ENCODE measurements around the gene RBM47. TPM values are rescaled to one million over a fixed set of nuclear protein-coding genes. Genes with fewer than 3 reads are reported as not detected.

RBM47 gene
- polyA plus RNA-seq, 1 experiment, result 0.62 TPM

- CTCF ChIA-PET, result interaction anchor here (0.6 kb wide), 1 partner anchor 46 kb away, joined by 3 read pairs; no protein-coding TSS in a partner anchor
- TF ChIP-seq CTCF (IDR thresholded peaks at IDR 0.05; ENCODE audit: low read depth, low read length), result no peak
- H3K4me3 ChIP-seq (ENCODE audit: low read depth, low read length), result no peak overlapping the region
- no peak overlapping the region for H3K27ac ChIP-seq (ENCODE audit: low read depth, low read length)
- DNase-seq (ENCODE audit: low read depth, low spot score), result no peak
- no peaks in the 10 kb centered on the region for H3K27me3 ChIP-seq (ENCODE audit: control insufficient read depth, insufficient read depth, low read length)
- H3K9me3 ChIP-seq (ENCODE audit: control insufficient read depth, insufficient read depth, low read length), result no peaks in the 10 kb centered on the region
- POLR2A ChIA-PET, result interaction anchor here (0.8 to 1.0 kb wide), 2 partner anchors 17 to 78 kb away, joined by 3 to 5 read pairs; no protein-coding TSS in a partner anchor
Observed at GRCh38 chr4:40594261-40595178, 35.1 kb downstream of the RBM47 start.

GRCh38 chr4:40592034-40592433 lies 37.6 kb downstream of the RBM47 start:
- TF ChIP-seq CTCF (IDR thresholded peaks at IDR 0.05; ENCODE audit: low read depth, low read length), result no peak
- no peak overlapping the region for H3K27ac ChIP-seq (ENCODE audit: low read depth, low read length)
- ChIA-PET CTCF (no interaction called here), POLR2A (no interaction called here)
- H3K9me3 ChIP-seq (ENCODE audit: control insufficient read depth, insufficient read depth, low read length), result no peaks in the 10 kb centered on the region
- H3K27me3 ChIP-seq (ENCODE audit: control insufficient read depth, insufficient read depth, low read length), result no peaks in the 10 kb centered on the region
- no peak overlapping the region for H3K4me3 ChIP-seq (ENCODE audit: low read depth, low read length)
- DNase-seq (ENCODE audit: low read depth, low spot score), result no peak

- TF ChIP-seq CTCF (IDR thresholded peaks at IDR 0.05; ENCODE audit: low read depth, low read length), result no peak
- no peaks in the 10 kb centered on the region for H3K9me3 ChIP-seq (ENCODE audit: control insufficient read depth, insufficient read depth, low read length)
- H3K4me3 ChIP-seq (ENCODE audit: low read depth, low read length), result no peak overlapping the region
- no peak for DNase-seq (ENCODE audit: low read depth, low spot score)
- no peaks in the 10 kb centered on the region for H3K27me3 ChIP-seq (ENCODE audit: control insufficient read depth, insufficient read depth, low read length)
- POLR2A ChIA-PET, result no interaction called here
- CTCF ChIA-PET, result no interaction called here
- peak overlapping the region; percentile 47 for H3K27ac ChIP-seq (ENCODE audit: low read depth, low read length)
Observed at GRCh38 chr4:40587826-40588225, 41.8 kb downstream of the RBM47 start.

- Histone ChIP-seq H3K9me3 (ENCODE audit: control insufficient read depth, insufficient read depth, low read length) (no peaks in the 10 kb centered on the region), H3K4me3 (ENCODE audit: low read depth, low read length) (no peak overlapping the region), H3K27me3 (ENCODE audit: control insufficient read depth, insufficient read depth, low read length) (no peaks in the 10 kb centered on the region), H3K27ac (ENCODE audit: low read depth, low read length) (no peak overlapping the region)
- POLR2A ChIA-PET, result no interaction called here
- CTCF ChIA-PET, result no interaction called here
- DNase-seq (ENCODE audit: low read depth, low spot score), result no peak
- TF ChIP-seq CTCF (IDR thresholded peaks at IDR 0.05; ENCODE audit: low read depth, low read length), result no peak
Observed at GRCh38 chr4:40587351-40587750, 42.3 kb downstream of the RBM47 start.

DNA sequence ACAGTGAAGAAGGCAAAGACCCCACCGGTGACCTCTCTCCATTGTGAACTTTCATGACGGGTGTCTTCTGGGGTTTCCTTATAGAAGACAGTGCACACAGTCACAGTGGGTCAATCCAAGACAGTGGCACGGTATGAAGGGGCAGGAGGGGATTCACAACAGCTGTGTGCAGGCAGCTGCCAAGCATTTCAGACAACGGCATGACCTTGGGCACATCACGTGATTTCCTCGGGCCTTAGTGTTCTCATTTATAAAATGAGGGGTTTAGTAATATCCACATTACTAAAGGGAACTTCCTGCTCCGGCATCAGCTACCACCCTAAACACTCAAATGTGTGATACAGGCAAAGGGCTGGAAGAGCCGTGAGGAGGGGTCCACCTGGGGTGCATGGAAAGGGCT lies 42.9 kb downstream of the RBM47 start:
- Histone ChIP-seq H3K9me3 (ENCODE audit: control insufficient read depth, insufficient read depth, low read length) (no peaks in the 10 kb centered on the region), H3K27ac (ENCODE audit: low read depth, low read length) (no peak overlapping the region), H3K27me3 (ENCODE audit: control insufficient read depth, insufficient read depth, low read length) (no peaks in the 10 kb centered on the region), H3K4me3 (ENCODE audit: low read depth, low read length) (no peak overlapping the region)
- no peak for TF ChIP-seq CTCF (IDR thresholded peaks at IDR 0.05; ENCODE audit: low read depth, low read length)
- DNase-seq (ENCODE audit: low read depth, low spot score), result no peak
- POLR2A ChIA-PET, result no interaction called here
- CTCF ChIA-PET, result no interaction called here
